Neural progenitor cell (in vitro differentiated cells): Measurements from ENCODE around the gene MAP7. TPM values are rescaled to one million over a fixed set of nuclear protein-coding genes. Genes with fewer than 3 reads are reported as not detected.
A peak's percentile ranks its signal among the peaks of the same experiment; 100 is the strongest.
"Not testable (repeated sequence)": the region's sequence is repeated elsewhere in the genome, so short reads cannot be mapped to it uniquely, and the experiment has no call there.

Source experiments
- DNase-seq: peaks from one replicate; pipeline ENCODE4 v3.0.0-alpha.2; 2016; ENCODE audit warnings: low spot score
- H2AFZ ChIP-seq: fragments of 200-600 bp; sonication (generic); replicated peaks from 2 replicates; pipeline ENCODE4 v1.6.1; 2016; ENCODE audit warnings: antibody characterized with exemption
- H3F3A ChIP-seq: fragments of 200-600 bp; sonication (generic); 2 replicates; pipeline ENCODE4 v1.6.1; 2016; ENCODE audit warnings: antibody characterized with exemption, low read depth
- H3K27ac ChIP-seq: fragments of 200-600 bp; sonication (generic); 2 replicates; pipeline ENCODE4 v1.5.1; 2016; ENCODE audit warnings: mild to moderate bottlenecking
- H3K27me3 ChIP-seq: fragments of 200-600 bp; sonication (generic); 2 replicates; pipeline ENCODE4 v1.6.1; 2016; ENCODE audit warnings: mild to moderate bottlenecking, moderate library complexity
- H3K36me3 ChIP-seq: fragments of 200-600 bp; sonication (generic); 2 replicates; pipeline ENCODE4 v1.5.1; 2016
- H3K4me1 ChIP-seq: fragments of 200-600 bp; sonication (generic); 2 replicates; pipeline ENCODE4 v1.6.1; 2016; ENCODE audit warnings: mixed run types
- H3K4me2 ChIP-seq: fragments of 200-600 bp; sonication (generic); 2 replicates; pipeline ENCODE4 v1.6.1; 2016
- H3K4me3 ChIP-seq: fragments of 200-600 bp; sonication (generic); 2 replicates; pipeline ENCODE4 v1.5.1; 2016
- H3K79me2 ChIP-seq: fragments of 200-600 bp; sonication (generic); 2 replicates; pipeline ENCODE4 v1.6.1; 2016; ENCODE audit warnings: low read depth
- H3K9ac ChIP-seq: fragments of 200-600 bp; sonication (generic); 2 replicates; pipeline ENCODE4 v1.6.1; 2016
- H3K9me3 ChIP-seq: fragments of 200-600 bp; sonication (generic); 2 replicates; pipeline ENCODE4 v1.5.1; 2016; ENCODE audit warnings: low read depth
- H4K20me1 ChIP-seq: fragments of 200-600 bp; sonication (generic); 2 replicates; pipeline ENCODE4 v1.6.1; 2016; ENCODE audit warnings: low read depth
- H3K27ac Mint-ChIP-seq: 3 replicates; pipeline ENCODE4 v1.8.0; 2021; ENCODE audit warnings: mixed read lengths
- H3K27me3 Mint-ChIP-seq: 2 replicates; pipeline ENCODE4 v1.8.0; 2022; ENCODE audit warnings: low read depth, mild to moderate bottlenecking, inconsistent platforms, moderate library complexity, mixed read lengths; ENCODE audit not compliant: insufficient read depth
- H3K36me3 Mint-ChIP-seq: 3 replicates; pipeline ENCODE4 v1.8.0; 2021; ENCODE audit warnings: mixed read lengths
- H3K4me1 Mint-ChIP-seq: 3 replicates; pipeline ENCODE4 v1.8.0; 2021; ENCODE audit warnings: mixed read lengths
- H3K4me3 Mint-ChIP-seq: 3 replicates; pipeline ENCODE4 v1.8.0; 2021; ENCODE audit warnings: mild to moderate bottlenecking, moderate library complexity, mixed read lengths
- H3K9me3 Mint-ChIP-seq: 3 replicates; pipeline ENCODE4 v1.8.0; 2020; ENCODE audit warnings: mixed read lengths
- EZH2 ChIP-seq: fragments of 200-600 bp; sonication (generic); IDR thresholded peaks from 2 replicates; pipeline ENCODE4 v1.6.1; 2017; ENCODE audit warnings: antibody characterized with exemption, mild to moderate bottlenecking, moderate library complexity
- EZH2phosphoT487 ChIP-seq: fragments of 200-600 bp; sonication (generic); IDR thresholded peaks from 2 replicates; pipeline ENCODE4 v1.6.1; 2017; ENCODE audit warnings: antibody characterized with exemption
- total RNA-seq: library from RNA; depleted of rRNA; stranded (reverse); fragments of >200 nt; gene quantifications from 2 replicates; pipeline ENCODE4 v1.2.3, GENCODE V29; 2015; ENCODE audit warnings: low replicate concordance
- TF ChIP-seq, protein P1 (sequence below): fragments of 200-600 bp; sonication (generic); IDR thresholded peaks from 2 replicates; pipeline ENCODE4 v1.5.1; 2017; ENCODE audit warnings: antibody characterized with exemption, mild to moderate bottlenecking

MAP7 gene
- total RNA-seq, 1 donor from 2014 or later, result 9.0 TPM

DNA sequence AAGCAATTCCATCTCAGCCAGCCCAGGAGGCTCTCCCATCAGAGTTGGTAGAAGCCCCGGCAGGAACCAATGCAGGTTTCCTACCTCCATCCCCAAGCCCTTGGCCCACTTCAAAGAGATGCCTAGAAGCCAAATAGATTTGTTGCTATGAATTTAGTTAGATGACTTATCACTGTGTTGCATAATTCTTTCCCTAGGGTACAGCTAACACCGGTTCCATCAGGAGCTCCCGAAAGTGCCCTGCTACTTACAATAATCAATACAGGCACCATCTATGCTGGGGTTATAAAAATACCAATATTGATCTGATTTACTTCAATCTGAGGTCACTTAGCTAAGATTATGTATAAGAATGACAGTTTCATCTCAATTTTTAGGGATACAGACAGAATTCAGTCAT, 113.0 kb downstream of the MAP7 start:
- H3K9ac ChIP-seq, result no peak overlapping the region
- H4K20me1 ChIP-seq, result no peaks in the 10 kb centered on the region
- H3K4me3 ChIP-seq, result no peak overlapping the region
- DNase-seq, result no peak
- H3K79me2 ChIP-seq, result no peaks in the 10 kb centered on the region
- H3K4me1 ChIP-seq, result peaks cover 29% of the 10 kb centered on the region
- TF ChIP-seq EZH2 (no peak), EZH2phosphoT487 (no peak)
- TF ChIP-seq, protein P1, sequence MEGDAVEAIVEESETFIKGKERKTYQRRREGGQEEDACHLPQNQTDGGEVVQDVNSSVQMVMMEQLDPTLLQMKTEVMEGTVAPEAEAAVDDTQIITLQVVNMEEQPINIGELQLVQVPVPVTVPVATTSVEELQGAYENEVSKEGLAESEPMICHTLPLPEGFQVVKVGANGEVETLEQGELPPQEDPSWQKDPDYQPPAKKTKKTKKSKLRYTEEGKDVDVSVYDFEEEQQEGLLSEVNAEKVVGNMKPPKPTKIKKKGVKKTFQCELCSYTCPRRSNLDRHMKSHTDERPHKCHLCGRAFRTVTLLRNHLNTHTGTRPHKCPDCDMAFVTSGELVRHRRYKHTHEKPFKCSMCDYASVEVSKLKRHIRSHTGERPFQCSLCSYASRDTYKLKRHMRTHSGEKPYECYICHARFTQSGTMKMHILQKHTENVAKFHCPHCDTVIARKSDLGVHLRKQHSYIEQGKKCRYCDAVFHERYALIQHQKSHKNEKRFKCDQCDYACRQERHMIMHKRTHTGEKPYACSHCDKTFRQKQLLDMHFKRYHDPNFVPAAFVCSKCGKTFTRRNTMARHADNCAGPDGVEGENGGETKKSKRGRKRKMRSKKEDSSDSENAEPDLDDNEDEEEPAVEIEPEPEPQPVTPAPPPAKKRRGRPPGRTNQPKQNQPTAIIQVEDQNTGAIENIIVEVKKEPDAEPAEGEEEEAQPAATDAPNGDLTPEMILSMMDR, result no peak
- peaks cover 19% of the 10 kb centered on the region for H3F3A ChIP-seq
- H2AFZ ChIP-seq, result no peak overlapping the region
- no peaks in the 10 kb centered on the region for H3K27me3 ChIP-seq
- no peak overlapping the region for H3K27ac ChIP-seq
- H3K4me2 ChIP-seq, result no peak overlapping the region
- no peaks in the 10 kb centered on the region for H3K36me3 ChIP-seq
- H3K9me3 ChIP-seq, result no peaks in the 10 kb centered on the region
- Mint-ChIP-seq H3K27me3 (no peaks in the 10 kb centered on the region), H3K9me3 (no peaks in the 10 kb centered on the region), H3K36me3 (no peaks in the 10 kb centered on the region), H3K27ac (no peak overlapping the region), H3K4me3 (no peak overlapping the region), H3K4me1 (peaks cover 33% of the 10 kb centered on the region)

DNA sequence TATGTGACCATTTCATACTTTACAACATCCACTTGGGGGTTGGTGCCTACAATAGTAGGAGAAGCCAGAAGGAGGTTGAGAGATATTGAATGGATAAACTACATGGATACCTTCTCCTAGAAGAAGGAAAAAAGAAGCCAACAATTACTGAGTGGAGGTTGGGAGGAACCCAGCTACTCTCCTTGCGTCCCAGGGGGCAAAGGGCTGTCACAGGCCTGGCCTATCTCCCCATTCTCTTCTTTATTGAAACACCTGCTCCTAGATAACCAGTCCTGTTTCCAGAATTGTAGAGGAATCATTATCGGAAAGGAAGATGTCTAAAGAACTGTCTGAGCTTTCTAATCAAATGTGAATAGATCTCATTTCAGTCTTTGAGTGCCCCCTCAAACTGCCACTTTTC, 115.1 kb downstream of the MAP7 start:
- no peak overlapping the region for H3K4me3 ChIP-seq
- Mint-ChIP-seq H3K9me3 (no peaks in the 10 kb centered on the region), H3K4me1 (peaks cover 33% of the 10 kb centered on the region), H3K4me3 (no peak overlapping the region), H3K27ac (no peak overlapping the region), H3K36me3 (no peaks in the 10 kb centered on the region), H3K27me3 (no peaks in the 10 kb centered on the region)
- no peaks in the 10 kb centered on the region for H3K36me3 ChIP-seq
- no peaks in the 10 kb centered on the region for H4K20me1 ChIP-seq
- H3K4me1 ChIP-seq, result peaks cover 29% of the 10 kb centered on the region
- H3K9me3 ChIP-seq, result no peaks in the 10 kb centered on the region
- no peak for DNase-seq
- peaks cover 19% of the 10 kb centered on the region for H3F3A ChIP-seq
- H3K27ac ChIP-seq, result peak overlapping the region; percentile 39
- H3K9ac ChIP-seq, result no peak overlapping the region
- H3K79me2 ChIP-seq, result no peaks in the 10 kb centered on the region
- H3K27me3 ChIP-seq, result no peaks in the 10 kb centered on the region
- peak overlapping the region; percentile 44 for H3K4me2 ChIP-seq
- H2AFZ ChIP-seq, result no peak overlapping the region
- TF ChIP-seq, protein P1, result no peak
- TF ChIP-seq EZH2phosphoT487 (no peak), EZH2 (no peak)

DNA sequence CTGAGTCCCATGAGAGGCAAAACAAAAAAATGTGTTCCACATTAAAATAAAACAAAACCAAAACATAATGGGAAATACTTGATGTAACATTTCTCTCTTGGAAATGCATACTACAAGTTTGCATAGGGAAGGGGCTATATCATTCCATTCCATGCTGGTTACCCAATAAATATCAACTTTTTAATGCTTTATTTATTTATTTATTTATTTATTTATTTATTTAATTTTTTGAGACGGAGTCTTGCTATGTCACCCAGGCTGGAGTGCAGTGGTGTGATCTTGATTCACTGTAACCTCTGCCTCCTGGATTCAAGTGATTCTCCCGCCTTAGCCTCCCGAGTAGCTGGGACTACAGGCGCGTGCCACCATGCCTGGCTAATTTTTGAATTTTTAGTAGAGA, 118.9 kb downstream of the MAP7 start:
- H3K27ac Mint-ChIP-seq, result not testable (repeated sequence)

DNA sequence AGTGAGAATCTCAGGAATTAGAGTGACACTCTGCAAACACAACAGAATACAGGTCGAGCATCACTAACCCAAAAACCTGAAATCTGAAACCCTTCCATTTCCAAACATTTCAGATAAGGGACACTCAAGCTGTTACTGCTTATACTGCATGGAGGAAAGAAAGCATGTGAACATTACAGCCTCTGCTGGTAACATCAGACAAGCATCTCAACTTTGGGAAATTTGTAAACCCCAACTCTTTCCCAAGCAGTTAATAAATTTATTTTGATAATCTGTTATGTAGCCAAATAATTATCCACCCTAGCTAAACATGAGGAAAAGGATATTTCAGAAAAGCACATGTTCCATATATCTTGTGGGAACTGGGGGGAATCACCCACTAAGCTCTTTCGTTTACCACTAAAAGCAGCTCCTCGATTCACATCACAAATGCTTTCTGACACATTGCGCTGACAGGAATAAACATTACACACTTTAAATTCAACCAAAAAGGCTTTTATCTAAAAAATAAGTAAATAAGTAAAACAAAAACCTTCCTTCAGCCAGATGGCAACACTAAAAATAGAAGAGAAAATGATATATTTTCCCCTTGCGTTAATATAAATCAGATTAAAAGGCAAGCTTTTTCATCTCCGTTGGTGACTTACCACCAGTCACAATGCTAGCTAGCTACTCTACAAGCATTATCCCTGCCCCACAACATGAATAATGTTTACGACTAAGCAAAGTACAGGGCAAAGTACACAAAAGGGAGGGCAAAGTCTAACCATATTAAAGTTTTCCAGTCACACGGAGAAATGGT, 120.8 kb downstream of the MAP7 start:
- Histone ChIP-seq H3K36me3 (no peaks in the 10 kb centered on the region), H2AFZ (no peak overlapping the region), H3K4me3 (no peak overlapping the region), H4K20me1 (no peaks in the 10 kb centered on the region), H3K27ac (no peak overlapping the region), H3K4me1 (peaks cover 11% of the 10 kb centered on the region), H3F3A (peaks cover 8% of the 10 kb centered on the region), H3K9me3 (no peaks in the 10 kb centered on the region), H3K4me2 (no peak overlapping the region), H3K9ac (no peak overlapping the region), H3K27me3 (no peaks in the 10 kb centered on the region), H3K79me2 (no peaks in the 10 kb centered on the region)
- no peak for DNase-seq
- Mint-ChIP-seq H3K27me3 (no peaks in the 10 kb centered on the region), H3K9me3 (no peaks in the 10 kb centered on the region), H3K4me3 (no peak overlapping the region), H3K27ac (peak overlapping the region; percentile 14), H3K4me1 (peaks cover 19% of the 10 kb centered on the region), H3K36me3 (no peaks in the 10 kb centered on the region)
- TF ChIP-seq EZH2 (no peak), EZH2phosphoT487 (no peak)
- TF ChIP-seq, protein P1, result no peak

More for the DNA sequence above, 118.9 kb downstream of the MAP7 start:
- not testable (repeated sequence) for H3K27me3 Mint-ChIP-seq, H2AFZ ChIP-seq, DNase-seq, H3K9ac ChIP-seq, H3K36me3 ChIP-seq, H3K27me3 ChIP-seq, H3K4me2 ChIP-seq, H3K79me2 ChIP-seq, H3K4me3 Mint-ChIP-seq, H4K20me1 ChIP-seq, H3K9me3 ChIP-seq, H3K4me3 ChIP-seq, H3K27ac ChIP-seq, H3K9me3 Mint-ChIP-seq, H3K36me3 Mint-ChIP-seq
- peaks cover 27% of the 10 kb centered on the region for H3K4me1 Mint-ChIP-seq
- Histone ChIP-seq H3F3A (peaks cover 19% of the 10 kb centered on the region), H3K4me1 (peaks cover 22% of the 10 kb centered on the region)
